Heart left ventricle (tissue), 16 donors: ENCODE results near the gene TPBGL. TPM values are rescaled to one million over a fixed set of nuclear protein-coding genes. Genes with fewer than 3 reads are reported as not detected.
A peak's percentile ranks its signal among the peaks of the same experiment; 100 is the strongest.

Experiments used
- ATAC-seq, 4 donors: fragments of 200-7000 bp; cut with Tn5 transposase; one replicate each; pipeline ENCODE4 v1.9.1; 2020 to 2022; ENCODE audit warnings: moderate library complexity in 4 of 4, mild to moderate bottlenecking in 3 of 4, moderate number of reproducible peaks in 1 of 4
- DNase-seq, 5 donors: peaks; one replicate each; pipeline ENCODE4 v3.0.0-alpha.2; 2020
- H3K27ac ChIP-seq, 12 donors: fragments of 200-600 bp; sonication (generic) in 4 of 12; one replicate each; pipeline versions ENCODE4 v1.5.0 to v1.8.0; 2016 to 2022; ENCODE audit warnings: mild to moderate bottlenecking in 2 of 12
- H3K27me3 ChIP-seq, 9 donors: fragments of 200-600 bp; sonication (generic) in 2 of 9; one replicate each; pipeline versions ENCODE4 v1.5.1 to v1.8.0; 2016 to 2022; ENCODE audit warnings: mild to moderate bottlenecking in 3 of 9
- H3K36me3 ChIP-seq, 9 donors: fragments of 200-600 bp; sonication (generic) in 2 of 9; one replicate each; pipeline versions ENCODE4 v1.5.0 to v1.8.0; 2018 to 2022; ENCODE audit warnings: mild to moderate bottlenecking in 2 of 9
- H3K4me1 ChIP-seq, 12 donors: fragments of 200-600 bp; sonication (generic) in 4 of 12; one replicate each; pipeline versions ENCODE4 v1.5.0 to v1.8.0; 2016 to 2022; ENCODE audit warnings: mild to moderate bottlenecking in 3 of 12
- H3K4me3 ChIP-seq, 12 donors: fragments of 200-600 bp; sonication (generic) in 4 of 12; one replicate each; pipeline versions ENCODE4 v1.5.0 to v1.8.0; 2017 to 2022; ENCODE audit warnings: mild to moderate bottlenecking in 9 of 12, moderate library complexity in 4 of 12
- H3K9me3 ChIP-seq, 12 donors: fragments of 200-600 bp; sonication (generic) in 4 of 12; one replicate each; pipeline versions ENCODE4 v1.5.0 to v1.8.0; 2016 to 2022; ENCODE audit warnings: mild to moderate bottlenecking in 1 of 12
- POLR2A ChIP-seq, 2 donors: fragments of 450-650 bp; IDR thresholded peaks; one replicate each; pipeline ENCODE4 v1.6.1; 2017; ENCODE audit warnings: antibody characterized with exemption in 2 of 2, mild to moderate bottlenecking in 2 of 2, moderate library complexity in 2 of 2
- WGBS, 4 donors: extraction: QIAGEN DNeasy Blood & Tissue Kit in 2 of 4; methylation state at CpG; one replicate each; pipeline versions ENCODE4 v1.1.5 to v1.1.7; 2013 to 2018; 5-methylcytosine and 5-hydroxymethylcytosine counted together
- intact Hi-C, 10 donors: fragments of 100-400 bp; cut with DNase I; formaldehyde crosslinking; loops; one replicate each; pipeline versions ENCODE4 v1.11.1 to v1.14.2; 2022
- polyA plus RNA-seq, 2 donors: library from polyadenylated mRNA; stranded (reverse); fragments of 200-250 nt; gene quantifications; one replicate each; pipeline ENCODE4 v1.2.3, GENCODE V29; 2013
- total RNA-seq, 9 donors: library from RNA; depleted of rRNA in 2 of 9; stranded (reverse); fragments of >200 nt in 2 of 9; fragmentation: NEBNext Ultra II Directional in 3 of 9; extraction: Animal tissue kit (Norgen Biotek cat#: 25700) in 3 of 9; gene quantifications; one replicate each; pipeline versions ENCODE4 v1.1.0 to v1.2.4, GENCODE V29; 2016 to 2023
- TF ChIP-seq, protein P1 (sequence below), 12 donors: fragments of 200-600 bp; sonication (generic) in 4 of 12; IDR thresholded peaks; one replicate each; pipeline versions ENCODE4 v1.5.0 to v1.8.0; 2018 to 2022; ENCODE audit warnings: antibody characterized with exemption in 12 of 12, mild to moderate bottlenecking in 5 of 12
- donor health status: ischemic (EF 13 %, LVEDD 7.1; RV severe dilation, severe dysfunction).
- donor health status: healthy with polysubstance abuse.
- donor health status: DM: no; HTN: yes; CAD: no.
- donor health status: DM: no; HTN: no; CAD: no.
- donor health status: ischemic (EF 25% LVEDD 6.9; RV normal size, moderate dysfunction).
- donor health status: ischemic (EF 25% LVEDD 5.7; RV mildly dilated, moderate dysfunction).
- donor health status: healthy.
- donor health status: DM: yes; HTN: yes; CAD: no.
- donor health status: ischemic (EF 35%, LVEDD 5.7; RV mildly dilated, moderate dysfunction).
- donor health status: nonischemic (EF 11% LVEDD 7.7; RV severe dilation, severe dysfunction).
- donor health status: DM: yes; HTN: yes; CAD: no.
- donor health status: PGD.
- donor health status: ischemic (EF 29% LVEDD 5.4; RV normal size, mild dysfunction).
- donor health status: nonischemic (EF 23%, LVEDD 6.1; RV moderate dilation, normal function).

TPBGL gene
- total and polyA plus RNA-seq, 11 donors: 0.07 to 1.0 (median 0.14) TPM; not detected in 5

DNA sequence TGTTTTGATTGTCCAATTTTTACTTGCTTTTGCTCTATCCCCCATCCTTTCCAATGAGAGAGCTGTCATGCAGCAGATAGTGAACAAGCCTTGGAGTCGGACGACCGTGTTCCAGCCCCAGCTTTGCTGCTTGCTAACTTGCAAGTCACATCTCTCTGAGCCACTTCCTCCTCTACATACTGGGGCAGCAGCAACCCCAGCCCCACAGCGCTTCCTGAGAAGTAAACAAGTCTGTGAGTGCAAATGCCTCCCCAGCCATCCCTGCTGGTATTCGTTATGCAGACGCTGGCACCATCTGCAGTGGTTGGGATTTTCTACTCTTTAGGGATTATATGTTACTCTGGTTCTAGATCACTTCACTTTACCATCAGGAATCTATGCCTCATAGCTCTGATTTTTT, 35.0 kb downstream of the TPBGL start:
- intact Hi-C loops: no loop called here
- H3K4me1 ChIP-seq: peaks cover 0 to 33% (median 10%) of the 10 kb centered on the region in 12 donors
- H3K27me3 ChIP-seq: no peaks in the 10 kb centered on the region
- TF ChIP-seq, protein P1, sequence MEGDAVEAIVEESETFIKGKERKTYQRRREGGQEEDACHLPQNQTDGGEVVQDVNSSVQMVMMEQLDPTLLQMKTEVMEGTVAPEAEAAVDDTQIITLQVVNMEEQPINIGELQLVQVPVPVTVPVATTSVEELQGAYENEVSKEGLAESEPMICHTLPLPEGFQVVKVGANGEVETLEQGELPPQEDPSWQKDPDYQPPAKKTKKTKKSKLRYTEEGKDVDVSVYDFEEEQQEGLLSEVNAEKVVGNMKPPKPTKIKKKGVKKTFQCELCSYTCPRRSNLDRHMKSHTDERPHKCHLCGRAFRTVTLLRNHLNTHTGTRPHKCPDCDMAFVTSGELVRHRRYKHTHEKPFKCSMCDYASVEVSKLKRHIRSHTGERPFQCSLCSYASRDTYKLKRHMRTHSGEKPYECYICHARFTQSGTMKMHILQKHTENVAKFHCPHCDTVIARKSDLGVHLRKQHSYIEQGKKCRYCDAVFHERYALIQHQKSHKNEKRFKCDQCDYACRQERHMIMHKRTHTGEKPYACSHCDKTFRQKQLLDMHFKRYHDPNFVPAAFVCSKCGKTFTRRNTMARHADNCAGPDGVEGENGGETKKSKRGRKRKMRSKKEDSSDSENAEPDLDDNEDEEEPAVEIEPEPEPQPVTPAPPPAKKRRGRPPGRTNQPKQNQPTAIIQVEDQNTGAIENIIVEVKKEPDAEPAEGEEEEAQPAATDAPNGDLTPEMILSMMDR (IDR thresholded peaks at IDR 0.05): no peak
- no peak for TF ChIP-seq POLR2A (IDR thresholded peaks at IDR 0.05)
- H3K36me3 ChIP-seq: peaks cover 0 to 94% (median 76%) of the 10 kb centered on the region in 9 donors
- peak overlapping the region in 1 of 12 donors; percentile 0 for H3K4me3 ChIP-seq
- WGBS, 4 donors: 63 to 90% (median 78%) methylated on average over 6 of the region's 6 CpGs
- H3K9me3 ChIP-seq: no peaks in the 10 kb centered on the region
- ATAC-seq: peak in 1 of 4 donors; percentile 14
- peak; percentile 49 to 81 (median 62) for DNase-seq
- peak overlapping the region in 2 of 12 donors; percentile 17 to 87 for H3K27ac ChIP-seq

DNA sequence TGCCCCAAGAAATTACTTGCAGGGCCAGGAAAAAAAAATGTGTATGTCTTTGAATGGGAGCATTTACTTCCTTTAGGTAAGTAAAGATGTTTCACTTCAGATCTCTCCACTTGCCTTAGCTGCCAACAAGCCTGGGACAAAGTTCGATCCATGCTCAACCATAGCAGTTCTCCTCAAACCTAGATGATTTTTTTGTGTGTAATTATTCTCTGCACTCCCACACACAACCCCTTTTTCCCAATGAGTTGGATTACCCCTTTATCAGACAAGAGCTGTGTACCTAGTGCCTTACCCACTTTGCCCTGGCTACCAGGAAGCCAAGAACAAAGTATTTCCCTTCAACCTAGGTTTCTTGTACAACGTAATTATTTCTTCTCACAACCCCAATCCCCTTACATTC, 35.6 kb downstream of the TPBGL start:
- no peaks in the 10 kb centered on the region for H3K27me3 ChIP-seq
- TF ChIP-seq, protein P1 (IDR thresholded peaks at IDR 0.05): no peak
- no peak overlapping the region for H3K4me3 ChIP-seq
- DNase-seq: no peak
- H3K27ac ChIP-seq: peak overlapping the region in 2 of 12 donors; percentile 1 to 87
- peaks cover 0 to 93% (median 70%) of the 10 kb centered on the region in 9 donors for H3K36me3 ChIP-seq
- H3K4me1 ChIP-seq: peaks cover 0 to 37% (median 14%) of the 10 kb centered on the region in 12 donors
- WGBS, 4 donors: 84 to 93% (median 88%) methylated on average over 2 of the region's 2 CpGs
- intact Hi-C loops: no loop called here
- H3K9me3 ChIP-seq: no peaks in the 10 kb centered on the region
- no peak for ATAC-seq

DNA sequence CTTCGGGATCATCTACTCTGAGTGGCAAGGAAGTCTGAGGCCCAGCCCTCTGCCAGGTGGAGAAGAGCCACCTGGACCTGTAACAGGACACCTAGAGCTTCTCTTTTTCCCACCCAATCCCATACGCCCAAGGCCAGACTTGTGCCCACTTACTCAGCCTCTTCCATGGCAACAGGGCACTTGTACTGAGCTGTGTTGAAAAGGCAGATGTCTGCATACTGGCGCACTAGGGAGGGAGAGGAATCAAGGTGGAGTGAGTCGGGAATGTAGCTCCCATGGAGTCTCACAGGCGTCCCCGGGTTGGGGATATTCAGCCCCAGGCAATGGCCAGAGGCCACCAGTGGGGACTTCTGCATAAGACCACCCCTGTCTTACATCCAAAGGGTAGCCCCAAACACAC, 36.1 kb downstream of the TPBGL start:
- no peak overlapping the region for H3K4me3 ChIP-seq
- H3K4me1 ChIP-seq: peaks cover 0 to 37% (median 14%) of the 10 kb centered on the region in 12 donors
- peak overlapping the region in 2 of 12 donors; percentile 1 to 87 for H3K27ac ChIP-seq
- peaks cover 0 to 93% (median 69%) of the 10 kb centered on the region in 9 donors for H3K36me3 ChIP-seq
- WGBS, 4 donors: 86 to 93% (median 89%) methylated on average over 6 of the region's 6 CpGs
- no peaks in the 10 kb centered on the region for H3K27me3 ChIP-seq
- TF ChIP-seq, protein P1 (IDR thresholded peaks at IDR 0.05): no peak
- no peak for TF ChIP-seq POLR2A (IDR thresholded peaks at IDR 0.05)
- intact Hi-C loops: no loop called here
- DNase-seq: peak in 2 of 5 donors; percentile 11 to 44
- no peak for ATAC-seq
- no peaks in the 10 kb centered on the region for H3K9me3 ChIP-seq

DNA sequence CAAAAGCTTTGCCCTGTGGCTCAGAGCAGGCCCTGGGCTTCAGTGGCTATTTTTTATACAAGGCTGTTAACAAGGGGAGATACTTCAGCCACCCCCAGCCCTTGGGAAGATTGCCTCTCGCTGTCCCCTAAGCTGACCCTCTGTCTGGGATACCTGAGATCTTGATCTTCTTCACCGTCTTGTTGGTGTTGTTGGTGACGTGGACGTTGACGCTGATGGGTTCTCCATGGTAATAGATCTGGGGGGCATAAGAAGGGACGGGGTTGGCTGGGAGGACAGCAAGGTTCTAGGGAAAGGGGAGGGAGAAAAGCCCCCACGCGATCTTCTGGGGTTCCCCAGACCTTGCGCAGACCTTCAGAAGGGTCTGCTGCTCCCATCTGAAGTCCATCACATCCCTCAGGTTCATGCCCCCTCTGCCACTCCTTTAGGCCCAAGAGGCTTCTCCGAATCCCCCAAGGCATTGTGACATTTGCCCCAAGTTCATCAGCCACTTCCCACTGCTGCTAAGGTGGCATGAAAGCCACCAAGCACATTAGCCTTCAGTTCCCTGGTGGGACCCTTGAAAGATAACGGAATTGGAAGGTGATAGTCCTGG, 36.7 kb downstream of the TPBGL start:
- H3K27ac ChIP-seq: peak overlapping the region in 1 of 12 donors; percentile 87
- no peaks in the 10 kb centered on the region for H3K9me3 ChIP-seq
- intact Hi-C loops: no loop called here
- H3K36me3 ChIP-seq: peaks cover 0 to 93% (median 66%) of the 10 kb centered on the region in 9 donors
- H3K4me3 ChIP-seq: no peak overlapping the region
- ATAC-seq (no peak), DNase-seq (peak in 1 of 5 donors; percentile 18)
- TF ChIP-seq, protein P1 (IDR thresholded peaks at IDR 0.05): no peak
- no peak for TF ChIP-seq POLR2A (IDR thresholded peaks at IDR 0.05)
- WGBS, 4 donors: 92 to 99% (median 96%) methylated on average over 11 of the region's 11 CpGs
- H3K27me3 ChIP-seq: no peaks in the 10 kb centered on the region
- peaks cover 0 to 37% (median 14%) of the 10 kb centered on the region in 12 donors for H3K4me1 ChIP-seq
